H9 (cell line): Measurements from ENCODE around the gene ELAVL1. TPM values are rescaled to one million over a fixed set of nuclear protein-coding genes. Genes with fewer than 3 reads are reported as not detected.

ENCODE experiments used
- DNase-seq: peaks from one replicate; pipeline ENCODE4 v3.0.0-alpha.2; 2017
- H2AFZ ChIP-seq: one replicate; pipeline ENCODE4 v1.6.1; 2013; ENCODE audit warnings: mild to moderate bottlenecking, low read length, control low read depth, moderate library complexity
- H2AK5ac ChIP-seq: 2 replicates; pipeline ENCODE4 v1.6.1; 2013; ENCODE audit warnings: low read length, control low read depth, mixed read lengths; ENCODE audit not compliant: insufficient read length
- H2BK120ac ChIP-seq: one replicate; pipeline ENCODE4 v1.6.1; 2013; ENCODE audit warnings: low read depth, mild to moderate bottlenecking, low read length, control low read depth, inconsistent platforms; ENCODE audit not compliant: poor library complexity, severe bottlenecking
- H2BK12ac ChIP-seq: 2 replicates; pipeline ENCODE4 v1.6.1; 2013; ENCODE audit warnings: low read length, control low read depth, mixed read lengths, low read depth; ENCODE audit not compliant: insufficient read length
- H2BK15ac ChIP-seq: 2 replicates; pipeline ENCODE4 v1.6.1; 2013; ENCODE audit warnings: low read depth, low read length, control low read depth
- H2BK20ac ChIP-seq: one replicate; pipeline ENCODE4 v1.6.1; 2013; ENCODE audit warnings: low read depth, mild to moderate bottlenecking, low read length, control low read depth, inconsistent platforms; ENCODE audit not compliant: poor library complexity, severe bottlenecking
- H2BK5ac ChIP-seq: 2 replicates; pipeline ENCODE4 v1.6.1; 2013; ENCODE audit warnings: low read length, control low read depth, mixed read lengths; ENCODE audit not compliant: insufficient read length
- H3K14ac ChIP-seq: 2 replicates; pipeline ENCODE4 v1.6.1; 2013; ENCODE audit warnings: low read length, control low read depth; ENCODE audit not compliant: insufficient read depth
- H3K18ac ChIP-seq: 2 replicates; pipeline ENCODE4 v1.6.1; 2013; ENCODE audit warnings: low read depth, mild to moderate bottlenecking, mixed read lengths, low read length, control low read depth; ENCODE audit not compliant: insufficient read length
- H3K23ac ChIP-seq: 2 replicates; pipeline ENCODE4 v1.6.1; 2013; ENCODE audit warnings: low read length, control low read depth, mixed read lengths, low read depth; ENCODE audit not compliant: insufficient read length
- H3K23me2 ChIP-seq: 2 replicates; pipeline ENCODE4 v1.6.1; 2013; ENCODE audit warnings: low read depth, mild to moderate bottlenecking, mixed read lengths, low read length, control low read depth; ENCODE audit not compliant: insufficient read length, poor library complexity, severe bottlenecking
- H3K27ac ChIP-seq: 2 replicates; pipeline ENCODE4 v1.5.1; 2013; ENCODE audit warnings: low read length, control low read depth, mixed read lengths, low read depth; ENCODE audit not compliant: insufficient read length
- H3K27me3 ChIP-seq: 2 replicates; pipeline ENCODE4 v1.6.1; 2013; ENCODE audit warnings: low read length, control low read depth, inconsistent platforms; ENCODE audit not compliant: insufficient read depth
- H3K4ac ChIP-seq: 2 replicates; pipeline ENCODE4 v1.6.1; 2013; ENCODE audit warnings: low read depth, mild to moderate bottlenecking, control low read depth, inconsistent platforms, low read length, moderate library complexity
- H3K4me1 ChIP-seq: 2 replicates; pipeline ENCODE4 v1.6.1; 2013; ENCODE audit warnings: low read length, control low read depth, inconsistent platforms; ENCODE audit not compliant: insufficient read depth
- H3K4me2 ChIP-seq: 2 replicates; pipeline ENCODE4 v1.6.1; 2013; ENCODE audit warnings: low read length, control low read depth, mixed read lengths; ENCODE audit not compliant: insufficient read length, insufficient read depth
- H3K56ac ChIP-seq: 2 replicates; pipeline ENCODE4 v1.6.1; 2013; ENCODE audit warnings: low read depth, mild to moderate bottlenecking, mixed read lengths, low read length, control low read depth; ENCODE audit not compliant: insufficient read length
- H3K79me1 ChIP-seq: 2 replicates; pipeline ENCODE4 v1.6.1; 2013; ENCODE audit warnings: low read depth, mild to moderate bottlenecking, moderate library complexity, low read length, control low read depth, inconsistent platforms; ENCODE audit not compliant: insufficient read depth, poor library complexity, severe bottlenecking
- H3K79me2 ChIP-seq: 2 replicates; pipeline ENCODE4 v1.6.1; 2013; ENCODE audit warnings: low read length, control low read depth, inconsistent platforms; ENCODE audit not compliant: insufficient read depth
- H3K9ac ChIP-seq: 2 replicates; pipeline ENCODE4 v1.6.1; 2013; ENCODE audit warnings: low read length, control low read depth, mixed read lengths; ENCODE audit not compliant: insufficient read length; ENCODE audit errors: extremely low read depth
- H3K9me3 ChIP-seq: one replicate; pipeline ENCODE4 v1.6.1; 2013; ENCODE audit warnings: low read depth, low read length, inconsistent platforms; ENCODE audit not compliant: control insufficient read depth
- H3T11ph ChIP-seq: one replicate; pipeline ENCODE4 v1.6.1; 2013; ENCODE audit warnings: mild to moderate bottlenecking, low read length, control low read depth, inconsistent platforms
- H4K20me1 ChIP-seq: one replicate; pipeline ENCODE4 v1.6.1; 2013; ENCODE audit not compliant: control insufficient read depth, insufficient read length, insufficient read depth
- H4K5ac ChIP-seq: 2 replicates; pipeline ENCODE4 v1.6.1; 2013; ENCODE audit warnings: low read depth, mild to moderate bottlenecking, mixed read lengths, low read length, control low read depth; ENCODE audit not compliant: insufficient read length
- H4K8ac ChIP-seq: replicated peaks from 2 replicates; pipeline ENCODE4 v1.6.1; 2013; ENCODE audit warnings: low read length, control low read depth, mixed read lengths, low read depth; ENCODE audit not compliant: insufficient read length
- H4K91ac ChIP-seq: 2 replicates; pipeline ENCODE4 v1.6.1; 2013; ENCODE audit warnings: low read depth, mild to moderate bottlenecking, moderate library complexity, mixed read lengths, low read length, control low read depth; ENCODE audit not compliant: insufficient read length
- H3K27ac Mint-ChIP-seq, 3 experiments: 2 replicates in 2 of 3; 3 replicates in 1 of 3; pipeline ENCODE4 v1.8.0; 2020 to 2021; ENCODE audit warnings: mixed read lengths in 3 of 3, mild to moderate bottlenecking in 1 of 3, moderate library complexity in 1 of 3
- H3K27me3 Mint-ChIP-seq: 2 replicates; pipeline ENCODE4 v1.8.0; 2021; ENCODE audit warnings: low read depth, mild to moderate bottlenecking, moderate library complexity, mixed read lengths
- H3K36me3 Mint-ChIP-seq, 3 experiments: 2 replicates in 2 of 3; 3 replicates in 1 of 3; pipeline ENCODE4 v1.8.0; 2020 to 2021; ENCODE audit warnings: low read depth in 3 of 3, mixed read lengths in 3 of 3; ENCODE audit not compliant: insufficient read depth in 1 of 3
- H3K4me1 Mint-ChIP-seq, 2 experiments: 2 replicates each; pipeline ENCODE4 v1.8.0; 2020; ENCODE audit warnings: mixed read lengths in 2 of 2
- H3K4me3 Mint-ChIP-seq, 2 experiments: 2 replicates in 1 of 2; 3 replicates in 1 of 2; pipeline ENCODE4 v1.8.0; 2020 to 2021; ENCODE audit warnings: mild to moderate bottlenecking in 2 of 2, mixed read lengths in 2 of 2, moderate library complexity in 1 of 2
- H3K9me3 Mint-ChIP-seq, 2 experiments: 2 replicates in 1 of 2; 3 replicates in 1 of 2; pipeline ENCODE4 v1.8.0; 2020; ENCODE audit warnings: mild to moderate bottlenecking in 2 of 2, mixed read lengths in 2 of 2, moderate library complexity in 1 of 2
- whole genome bisulfite sequencing: extraction: QIAGEN DNeasy Blood & Tissue Kit; methylation state at CpG from one replicate; pipeline ENCODE4 v1.1.7; 2013; ENCODE audit warnings: missing lambda C conversion rate, low lambda C conversion rate, mixed read lengths; ENCODE audit not compliant: insufficient read length; ENCODE audit errors: extremely low coverage; 5-methylcytosine and 5-hydroxymethylcytosine counted together
- total RNA-seq: library from RNA; stranded (reverse); gene quantifications from 2 replicates; pipeline ENCODE4 v1.2.1, GENCODE V29; 2021
- TF ChIP-seq, protein P1 (sequence below): fragments of 200-600 bp; sonication (generic); conservative IDR thresholded peaks from 3 replicates; pipeline ENCODE4 v1.8.0; 2021; ENCODE audit warnings: antibody characterized with exemption, mild to moderate bottlenecking

The ELAVL1 gene
- total RNA-seq, 1 experiment from 2014 or later, result 149 TPM

DNA sequence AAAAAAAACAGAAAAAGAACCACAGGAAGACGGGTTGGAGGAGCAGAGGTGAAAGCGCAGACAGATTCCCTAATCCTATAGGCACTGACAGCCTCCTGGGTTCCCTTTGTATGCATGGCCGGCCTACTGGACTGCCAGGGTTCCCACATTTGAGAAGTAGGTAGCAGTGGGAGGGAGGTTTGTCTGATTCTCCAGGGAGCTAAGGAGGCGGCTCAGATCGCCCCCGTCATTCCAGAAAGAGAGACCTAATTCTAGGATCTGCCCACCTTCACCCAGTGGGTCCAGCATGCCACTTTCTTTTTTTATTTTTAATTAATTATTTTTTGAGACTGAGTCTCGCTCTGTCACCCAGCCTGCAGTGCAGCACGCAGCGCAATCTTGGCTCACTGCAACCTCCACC is 37.5 kb upstream of the ELAVL1 start:
- H3K79me1 ChIP-seq, result no peaks in the 10 kb centered on the region
- no peaks in the 10 kb centered on the region; a peak in 2 of 5 replicates for H3K9me3 Mint-ChIP-seq
- H3K56ac ChIP-seq, result no peak overlapping the region
- H2AK5ac ChIP-seq, result no peak overlapping the region
- no peaks in the 10 kb centered on the region for H3K9me3 ChIP-seq
- no peak overlapping the region for H2BK120ac ChIP-seq
- H2BK5ac ChIP-seq, result no peak overlapping the region
- no peaks in the 10 kb centered on the region for H3K36me3 Mint-ChIP-seq
- peaks cover 20% of the 10 kb centered on the region for H3K27me3 Mint-ChIP-seq
- H2BK20ac ChIP-seq, result no peak overlapping the region
- H2BK12ac ChIP-seq, result no peak overlapping the region
- H3K4me2 ChIP-seq, result no peak overlapping the region
- no peaks in the 10 kb centered on the region for H3K79me2 ChIP-seq
- H3K4me1 Mint-ChIP-seq, result peaks cover 2 to 9% of the 10 kb centered on the region in 2 experiments; a peak in 3 of 4 replicates
- no peak overlapping the region for H3K27ac ChIP-seq
- no peaks in the 10 kb centered on the region for H3K4me1 ChIP-seq
- H4K20me1 ChIP-seq, result no peaks in the 10 kb centered on the region
- no peak overlapping the region for H4K91ac ChIP-seq
- H3K27me3 ChIP-seq, result no peaks in the 10 kb centered on the region
- DNase-seq, result no peak
- H3K4me3 Mint-ChIP-seq, result no peak overlapping the region
- no peak overlapping the region for H3K4ac ChIP-seq
- no peak overlapping the region for H2BK15ac ChIP-seq
- H3K23ac ChIP-seq, result no peak overlapping the region
- no peak overlapping the region for H2AFZ ChIP-seq
- no peak overlapping the region for H3K18ac ChIP-seq
- H3K27ac Mint-ChIP-seq, result no peak overlapping the region
- no peak overlapping the region for H4K5ac ChIP-seq
- H4K8ac ChIP-seq, result no peak overlapping the region
- H3T11ph ChIP-seq, result no peak overlapping the region
- WGBS, result no CpG with 5 or more reads among the region's 9 CpGs
- H3K14ac ChIP-seq, result no peak overlapping the region
- TF ChIP-seq, protein P1, sequence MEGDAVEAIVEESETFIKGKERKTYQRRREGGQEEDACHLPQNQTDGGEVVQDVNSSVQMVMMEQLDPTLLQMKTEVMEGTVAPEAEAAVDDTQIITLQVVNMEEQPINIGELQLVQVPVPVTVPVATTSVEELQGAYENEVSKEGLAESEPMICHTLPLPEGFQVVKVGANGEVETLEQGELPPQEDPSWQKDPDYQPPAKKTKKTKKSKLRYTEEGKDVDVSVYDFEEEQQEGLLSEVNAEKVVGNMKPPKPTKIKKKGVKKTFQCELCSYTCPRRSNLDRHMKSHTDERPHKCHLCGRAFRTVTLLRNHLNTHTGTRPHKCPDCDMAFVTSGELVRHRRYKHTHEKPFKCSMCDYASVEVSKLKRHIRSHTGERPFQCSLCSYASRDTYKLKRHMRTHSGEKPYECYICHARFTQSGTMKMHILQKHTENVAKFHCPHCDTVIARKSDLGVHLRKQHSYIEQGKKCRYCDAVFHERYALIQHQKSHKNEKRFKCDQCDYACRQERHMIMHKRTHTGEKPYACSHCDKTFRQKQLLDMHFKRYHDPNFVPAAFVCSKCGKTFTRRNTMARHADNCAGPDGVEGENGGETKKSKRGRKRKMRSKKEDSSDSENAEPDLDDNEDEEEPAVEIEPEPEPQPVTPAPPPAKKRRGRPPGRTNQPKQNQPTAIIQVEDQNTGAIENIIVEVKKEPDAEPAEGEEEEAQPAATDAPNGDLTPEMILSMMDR, result no peak
- H3K9ac ChIP-seq, result no peak overlapping the region
- H3K23me2 ChIP-seq, result no peaks in the 10 kb centered on the region
